HT-29 (cell line): ENCODE results near the gene PCYOX1L. TPM values are rescaled to one million over a fixed set of nuclear protein-coding genes. Genes with fewer than 3 reads are reported as not detected.

ENCODE experiments used
- total RNA-seq: library from RNA; depleted of rRNA; stranded (reverse); fragments of >200 nt; shearing (Covaris generic); gene quantifications from 2 replicates; pipeline ENCODE4 v1.2.3, GENCODE V29; 2014; rRNA removed

Gene PCYOX1L
- total RNA-seq, 1 experiment from 2014 or later: 1.2 TPM

Other genes starting within 250 kb of the PCYOX1L start
- gene ABLIM3, start 216.6 kb upstream of the PCYOX1L start, total RNA-seq: 13.6 and 20.7 TPM in 2 replicates
- 0.05 TPM in 1 of 2 replicates, not detected in the other for gene AFAP1L1, start 86.2 kb upstream of the PCYOX1L start, total RNA-seq
- gene GRPEL2, start 12.5 kb upstream of the PCYOX1L start, total RNA-seq: 10.7 and 14.2 TPM in 2 replicates
- not detected in 2 replicates for gene IL17B, start 21.2 kb downstream of the PCYOX1L start, total RNA-seq
- gene CSNK1A1, start 193.4 kb downstream of the PCYOX1L start, total RNA-seq: 318 and 376 TPM in 2 replicates
- 0.10 and 0.15 TPM in 2 replicates for gene ARHGEF37, start 223.5 kb downstream of the PCYOX1L start, total RNA-seq